K562 (cell line): ENCODE measurements around the gene PRR19.

ENCODE experiments used
- CBX5 ChIP-seq: IDR thresholded peaks from 2 replicates; pipeline ENCODE4 v1.6.1; 2014; ENCODE audit warnings: low read depth, borderline replicate concordance
- DLX4 ChIP-seq: fragments of 250-450 bp; sonication (Bioruptor Pico); IDR thresholded peaks from 2 replicates; pipeline ENCODE4 v1.6.1; 2021; ENCODE audit warnings: mild to moderate bottlenecking
- E2F3 ChIP-seq: fragments of 250-450 bp; sonication (Bioruptor Pico); IDR thresholded peaks from 2 replicates; pipeline ENCODE4 v1.4.0; 2020; ENCODE audit warnings: mild to moderate bottlenecking
- HNRNPL ChIP-seq: fragments of 200-400 bp; formaldehyde crosslinking; IDR thresholded peaks from 2 replicates; pipeline ENCODE4 v1.6.1; 2017; ENCODE audit warnings: low read depth, mild to moderate bottlenecking, low read length
- MECOM ChIP-seq: fragments of 250-450 bp; sonication (Bioruptor Pico); IDR thresholded peaks from 2 replicates; pipeline ENCODE4 v1.8.0; 2022; ENCODE audit warnings: inconsistent platforms
- MYBL2 ChIP-seq, 2 experiments: fragments of 450-650 bp in 1 of 2; sonication (generic) in 1 of 2; formaldehyde crosslinking in 1 of 2; IDR thresholded peaks; 2 replicates each; pipeline versions ENCODE4 v1.6.1 to v1.8.1; 2017 to 2022; ENCODE audit warnings: borderline replicate concordance in 1 of 2, inconsistent platforms in 1 of 2, low read depth in 1 of 2, mild to moderate bottlenecking in 1 of 2, missing genetic modification reagents in 1 of 2, moderate library complexity in 1 of 2
- SIN3A ChIP-seq, 2 experiments: fragments of 150-350 bp in 1 of 2; IDR thresholded peaks; 2 replicates each; pipeline ENCODE4 v1.6.1; 2011 to 2016; ENCODE audit warnings: borderline replicate concordance in 2 of 2, low read depth in 2 of 2, low read length in 2 of 2, mild to moderate bottlenecking in 2 of 2, moderate library complexity in 2 of 2; ENCODE audit not compliant: control insufficient read depth in 1 of 2
- SNAPC5 ChIP-seq: fragments of 250-450 bp; sonication (Bioruptor Pico); IDR thresholded peaks from 2 replicates; pipeline ENCODE4 v1.8.0; 2021; ENCODE audit warnings: moderate library complexity, mild to moderate bottlenecking, inconsistent platforms
- ZNF133 ChIP-seq: fragments of 250-450 bp; sonication (Bioruptor Pico); IDR thresholded peaks from 2 replicates; pipeline ENCODE4 v1.4.0; 2020; ENCODE audit warnings: mild to moderate bottlenecking
- ZNF507 ChIP-seq: conservative IDR thresholded peaks from 2 replicates; pipeline ENCODE4 v1.6.1; 2017; ENCODE audit warnings: missing genetic modification characterization, missing compliant biosample characterization
- ZNF668 ChIP-seq: fragments of 250-450 bp; sonication (Bioruptor Pico); IDR thresholded peaks from 2 replicates; pipeline ENCODE4 v1.8.0; 2022; ENCODE audit warnings: mild to moderate bottlenecking, inconsistent platforms
- TF ChIP-seq, protein P1 (sequence below), 3 experiments: IDR thresholded peaks in 2 of 3; conservative IDR thresholded peaks in 1 of 3; 2 replicates each; pipeline ENCODE4 v1.5.1; 2011 to 2012; ENCODE audit warnings: low read length in 3 of 3, mild to moderate bottlenecking in 3 of 3, control low read depth in 2 of 3, improper control_type of control experiment in 1 of 3, inconsistent platforms in 1 of 3, low read depth in 1 of 3, mixed read lengths in 1 of 3, moderate library complexity in 1 of 3; ENCODE audit not compliant: insufficient read depth in 2 of 3

GRCh38 chr19:42293948-42294347 lies 8.0 kb upstream of the PRR19 start:
- TF ChIP-seq SNAPC5 (no peak), HNRNPL (no peak), E2F3 (CRISPR knock-in tag) (no peak), ZNF507 (no peak), ZNF668 (CRISPR knock-in tag) (no peak), ZNF133 (CRISPR knock-in tag) (no peak), SIN3A (IDR thresholded peaks at IDR 0.05; ENCODE audit: borderline replicate concordance in 2 of 2, control insufficient read depth in 1 of 2, low read depth in 2 of 2, low read length in 2 of 2) (no peak), MYBL2 (IDR thresholded peaks at IDR 0.05; ENCODE audit: low read depth) (no peak), MYBL2 (CRISPR knock-in tag; IDR thresholded peaks at IDR 0.05; ENCODE audit: borderline replicate concordance) (no peak), MECOM (CRISPR knock-in tag) (no peak), CBX5 (no peak), DLX4 (CRISPR knock-in tag) (no peak)
- TF ChIP-seq, protein P1, sequence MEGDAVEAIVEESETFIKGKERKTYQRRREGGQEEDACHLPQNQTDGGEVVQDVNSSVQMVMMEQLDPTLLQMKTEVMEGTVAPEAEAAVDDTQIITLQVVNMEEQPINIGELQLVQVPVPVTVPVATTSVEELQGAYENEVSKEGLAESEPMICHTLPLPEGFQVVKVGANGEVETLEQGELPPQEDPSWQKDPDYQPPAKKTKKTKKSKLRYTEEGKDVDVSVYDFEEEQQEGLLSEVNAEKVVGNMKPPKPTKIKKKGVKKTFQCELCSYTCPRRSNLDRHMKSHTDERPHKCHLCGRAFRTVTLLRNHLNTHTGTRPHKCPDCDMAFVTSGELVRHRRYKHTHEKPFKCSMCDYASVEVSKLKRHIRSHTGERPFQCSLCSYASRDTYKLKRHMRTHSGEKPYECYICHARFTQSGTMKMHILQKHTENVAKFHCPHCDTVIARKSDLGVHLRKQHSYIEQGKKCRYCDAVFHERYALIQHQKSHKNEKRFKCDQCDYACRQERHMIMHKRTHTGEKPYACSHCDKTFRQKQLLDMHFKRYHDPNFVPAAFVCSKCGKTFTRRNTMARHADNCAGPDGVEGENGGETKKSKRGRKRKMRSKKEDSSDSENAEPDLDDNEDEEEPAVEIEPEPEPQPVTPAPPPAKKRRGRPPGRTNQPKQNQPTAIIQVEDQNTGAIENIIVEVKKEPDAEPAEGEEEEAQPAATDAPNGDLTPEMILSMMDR (IDR thresholded peaks at IDR 0.05 in 2 of 3, conservative IDR thresholded peaks at IDR 0.05 in 1 of 3; ENCODE audit: insufficient read depth in 2 of 3, low read depth in 1 of 3, low read length in 3 of 3): no peak
